ENCODE data around the gene TSFM.

- TF ChIP-seq CTCF (IDR thresholded peaks at IDR 0.05 in 4 of 5, conservative IDR thresholded peaks at IDR 0.05 in 1 of 5), result no peak
- no peak for TF ChIP-seq POLR2A (IDR thresholded peaks at IDR 0.05)
Measured at GRCh38 chr12:57839996-57840395, 57.4 kb downstream of the TSFM start.
